GM12874 (cell line): ENCODE results near the gene STARD13.

Experiments used
- CTCF ChIP-seq: IDR thresholded peaks from 2 replicates; pipeline ENCODE4 v1.5.1; 2011; ENCODE audit warnings: low read depth, mild to moderate bottlenecking, control low read depth, low read length, moderate library complexity; ENCODE audit not compliant: insufficient read depth

Gene STARD13

GRCh38 chr13:33176526-33176925 is 109.0 kb downstream of the STARD13 start:
- TF ChIP-seq CTCF, result no peak

- no peak for TF ChIP-seq CTCF
These were observed 109.6 kb downstream of the STARD13 start for GRCh38 chr13:33175991-33176390.

DNA sequence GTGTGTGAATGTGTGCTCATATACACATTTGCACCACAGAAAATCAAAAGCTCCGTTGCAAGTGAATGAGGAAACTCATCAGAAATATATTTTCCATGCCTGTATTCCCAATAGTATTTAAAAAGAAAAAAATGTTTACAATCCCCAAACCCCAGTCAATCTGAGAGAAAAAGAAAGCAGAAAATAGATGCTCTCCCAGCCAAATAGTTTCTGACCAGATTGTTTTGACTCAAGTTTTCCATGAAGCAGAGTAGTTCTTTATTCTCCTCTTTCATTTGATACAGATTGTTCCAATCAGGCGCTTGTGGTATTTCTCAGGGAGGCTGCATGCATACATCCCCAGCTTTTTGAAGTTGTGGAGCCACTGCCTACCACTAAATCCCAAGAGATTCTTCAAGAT is 110.6 kb downstream of the STARD13 start:
- no peak for TF ChIP-seq CTCF

- TF ChIP-seq CTCF, result no peak
These were observed 111.1 kb downstream of the STARD13 start for GRCh38 chr13:33174491-33174890.

- no peak for TF ChIP-seq CTCF
These were observed 112.6 kb downstream of the STARD13 start for GRCh38 chr13:33172911-33173310.

- no peak for TF ChIP-seq CTCF
These were observed 113.2 kb downstream of the STARD13 start for GRCh38 chr13:33172400-33172799.

DNA sequence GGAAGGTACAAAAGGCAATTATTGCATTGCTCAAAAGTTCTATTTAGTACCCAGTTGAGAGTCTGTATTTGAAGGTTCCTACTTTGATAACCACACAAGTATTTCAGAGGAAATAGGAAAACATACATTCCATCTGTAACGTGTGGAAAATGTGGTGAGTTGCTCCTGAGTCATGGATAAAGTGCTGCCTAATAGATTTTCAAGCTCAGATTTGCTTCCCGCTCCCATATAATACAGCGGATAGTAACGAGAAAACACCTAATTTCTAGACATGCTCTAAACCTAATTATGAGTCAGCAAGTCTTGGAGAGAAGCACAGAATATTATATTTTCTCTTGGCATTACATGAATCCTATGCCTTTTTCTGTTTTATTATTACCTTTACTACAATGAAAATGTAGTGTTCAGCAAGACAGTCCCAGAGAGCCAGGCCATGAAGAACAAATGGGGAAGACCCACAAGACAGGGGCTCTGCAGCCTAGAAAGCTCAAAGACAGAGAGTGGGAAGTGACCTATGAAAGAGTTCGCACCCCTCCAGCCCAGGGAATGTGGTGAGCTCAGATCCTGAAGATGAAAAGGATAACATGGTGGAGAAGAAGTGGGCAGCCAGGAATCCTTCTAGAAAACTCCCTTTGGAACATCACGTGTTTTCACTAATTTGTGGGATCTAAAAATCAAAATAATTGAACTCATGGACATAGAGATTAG is 116.1 kb downstream of the STARD13 start:
- no peak for TF ChIP-seq CTCF
